Astrocyte of the spinal cord (primary cell): ENCODE measurements around the gene DNMT3B.

Experiments used
- DNase-seq: peaks from one replicate; pipeline ENCODE4 v3.0.0; 2011; ENCODE audit warnings: low read depth, low spot score
- H3K4me3 ChIP-seq: 2 replicates; pipeline ENCODE4 v1.5.1; 2011; ENCODE audit warnings: low read depth, mild to moderate bottlenecking, low read length, moderate library complexity
- in situ Hi-C: cut with HindIII; loops from 2 replicates; pipeline ENCODE4 v1.10.0; 2017; ENCODE audit warnings: low sequenced_read_pairs
- TF ChIP-seq, protein P1 (sequence below): IDR thresholded peaks from 2 replicates; pipeline ENCODE4 v1.5.1; 2012; ENCODE audit warnings: low read depth, mild to moderate bottlenecking, low read length, inconsistent platforms

DNMT3B gene

GRCh38 chr20:32804022-32804715 is 42.0 kb downstream of the DNMT3B start:
- in situ Hi-C loops: no loop called here
- TF ChIP-seq, protein P1, sequence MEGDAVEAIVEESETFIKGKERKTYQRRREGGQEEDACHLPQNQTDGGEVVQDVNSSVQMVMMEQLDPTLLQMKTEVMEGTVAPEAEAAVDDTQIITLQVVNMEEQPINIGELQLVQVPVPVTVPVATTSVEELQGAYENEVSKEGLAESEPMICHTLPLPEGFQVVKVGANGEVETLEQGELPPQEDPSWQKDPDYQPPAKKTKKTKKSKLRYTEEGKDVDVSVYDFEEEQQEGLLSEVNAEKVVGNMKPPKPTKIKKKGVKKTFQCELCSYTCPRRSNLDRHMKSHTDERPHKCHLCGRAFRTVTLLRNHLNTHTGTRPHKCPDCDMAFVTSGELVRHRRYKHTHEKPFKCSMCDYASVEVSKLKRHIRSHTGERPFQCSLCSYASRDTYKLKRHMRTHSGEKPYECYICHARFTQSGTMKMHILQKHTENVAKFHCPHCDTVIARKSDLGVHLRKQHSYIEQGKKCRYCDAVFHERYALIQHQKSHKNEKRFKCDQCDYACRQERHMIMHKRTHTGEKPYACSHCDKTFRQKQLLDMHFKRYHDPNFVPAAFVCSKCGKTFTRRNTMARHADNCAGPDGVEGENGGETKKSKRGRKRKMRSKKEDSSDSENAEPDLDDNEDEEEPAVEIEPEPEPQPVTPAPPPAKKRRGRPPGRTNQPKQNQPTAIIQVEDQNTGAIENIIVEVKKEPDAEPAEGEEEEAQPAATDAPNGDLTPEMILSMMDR: no peak
- no peak for DNase-seq
- no peak overlapping the region for H3K4me3 ChIP-seq

DNA sequence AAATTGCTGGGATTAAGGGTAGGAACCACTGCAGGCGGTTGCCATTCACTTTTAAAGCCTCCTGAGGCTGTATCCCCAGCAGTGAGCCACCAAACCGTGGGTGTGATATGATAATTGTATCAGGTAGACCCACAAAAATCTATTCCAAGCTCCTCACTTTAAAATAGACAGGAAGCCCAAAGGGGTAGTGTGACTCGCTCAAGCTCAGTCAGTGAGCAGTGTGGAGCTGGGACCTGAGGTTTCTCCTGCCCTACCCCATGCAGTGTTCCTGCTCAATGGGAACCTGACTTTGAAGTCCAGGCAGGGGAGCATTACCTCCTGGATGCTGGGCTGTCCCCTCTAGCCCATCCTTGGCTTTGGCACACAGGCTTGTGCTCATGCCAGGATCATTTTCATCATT is 42.6 kb downstream of the DNMT3B start:
- no peak overlapping the region for H3K4me3 ChIP-seq
- in situ Hi-C loops: no loop called here
- TF ChIP-seq, protein P1: no peak
- no peak for DNase-seq

- H3K4me3 ChIP-seq: no peak overlapping the region
- TF ChIP-seq, protein P1: no peak
- in situ Hi-C loops: no loop called here
- DNase-seq: no peak
These were observed 43.5 kb downstream of the DNMT3B start for GRCh38 chr20:32805721-32806120.

GRCh38 chr20:32806356-32806755 is 44.2 kb downstream of the DNMT3B start:
- TF ChIP-seq, protein P1: no peak
- no peak for DNase-seq
- in situ Hi-C loops: no loop called here
- H3K4me3 ChIP-seq: no peak overlapping the region

GRCh38 chr20:32807706-32808105 is 45.5 kb downstream of the DNMT3B start:
- H3K4me3 ChIP-seq: no peak overlapping the region
- TF ChIP-seq, protein P1: no peak
- in situ Hi-C loops: no loop called here
- DNase-seq: no peak

GRCh38 chr20:32808438-32808837 is 46.3 kb downstream of the DNMT3B start:
- no peak for DNase-seq
- TF ChIP-seq, protein P1: no peak
- in situ Hi-C loops: no loop called here
- no peak overlapping the region for H3K4me3 ChIP-seq
